ENCODE measurements around the gene RAB31. TPM values are rescaled to one million over a fixed set of nuclear protein-coding genes. Genes with fewer than 3 reads are reported as not detected.

The RAB31 gene
- total RNA-seq, 1 donor from 2014 or later: 36.0 TPM

GRCh38 chr18:9838144-9838877 lies 130.2 kb downstream of the RAB31 start:
- TF ChIP-seq CTCF (IDR thresholded peaks at IDR 0.05): no peak
- Mint-ChIP-seq H3K4me3 (no peak overlapping the region), H3K27ac (no peak overlapping the region), H3K9me3 (no peaks in the 10 kb centered on the region), H3K36me3 (ENCODE audit: low read depth) (peaks cover 35% of the 10 kb centered on the region), H3K4me1 (peaks cover 5% of the 10 kb centered on the region), H3K27me3 (no peaks in the 10 kb centered on the region)
- ChIA-PET POLR2A (no interaction called here), CTCF (no interaction called here)
- intact Hi-C loops (cut with micrococcal nuclease): no loop called here
- DNase-seq (no peak), ATAC-seq (ENCODE audit: low read depth) (no peak)

GRCh38 chr18:9839211-9839610 lies 131.1 kb downstream of the RAB31 start:
- Mint-ChIP-seq H3K4me3 (no peak overlapping the region), H3K27me3 (no peaks in the 10 kb centered on the region), H3K9me3 (no peaks in the 10 kb centered on the region), H3K4me1 (peaks cover 5% of the 10 kb centered on the region), H3K36me3 (ENCODE audit: low read depth) (peaks cover 37% of the 10 kb centered on the region), H3K27ac (no peak overlapping the region)
- intact Hi-C loops (cut with micrococcal nuclease): no loop called here
- ATAC-seq (ENCODE audit: low read depth) (no peak), DNase-seq (no peak)
- no peak for TF ChIP-seq CTCF (IDR thresholded peaks at IDR 0.05)
- CTCF ChIA-PET: no interaction called here
- POLR2A ChIA-PET: no interaction called here

GRCh38 chr18:9839853-9840252 lies 131.8 kb downstream of the RAB31 start:
- no peaks in the 10 kb centered on the region for H3K27me3 Mint-ChIP-seq
- no peak overlapping the region for H3K4me3 Mint-ChIP-seq
- H3K9me3 Mint-ChIP-seq: no peaks in the 10 kb centered on the region

GRCh38 chr18:9841752-9842151 lies 133.7 kb downstream of the RAB31 start:
- Mint-ChIP-seq H3K27ac (no peak overlapping the region), H3K4me1 (peaks cover 5% of the 10 kb centered on the region), H3K4me3 (no peak overlapping the region), H3K27me3 (no peaks in the 10 kb centered on the region), H3K9me3 (no peaks in the 10 kb centered on the region), H3K36me3 (ENCODE audit: low read depth) (peaks cover 52% of the 10 kb centered on the region)
- ATAC-seq (ENCODE audit: low read depth): no peak
- intact Hi-C loops (cut with micrococcal nuclease): no loop called here
- TF ChIP-seq CTCF (IDR thresholded peaks at IDR 0.05): no peak
- DNase-seq: no peak
- ChIA-PET CTCF (no interaction called here), POLR2A (no interaction called here)

More at GRCh38 chr18:9839853-9840252, 131.8 kb downstream of the RAB31 start:
- ATAC-seq (ENCODE audit: low read depth) (no peak), DNase-seq (no peak)
- H3K36me3 Mint-ChIP-seq (ENCODE audit: low read depth): peaks cover 44% of the 10 kb centered on the region
- no peak for TF ChIP-seq CTCF (IDR thresholded peaks at IDR 0.05)
- no peak overlapping the region for H3K27ac Mint-ChIP-seq
- H3K4me1 Mint-ChIP-seq: peaks cover 5% of the 10 kb centered on the region
- POLR2A ChIA-PET: no interaction called here
- intact Hi-C loops (cut with micrococcal nuclease): no loop called here
- CTCF ChIA-PET: no interaction called here

GRCh38 chr18:9842448-9842847 lies 134.3 kb downstream of the RAB31 start:
- TF ChIP-seq CTCF (IDR thresholded peaks at IDR 0.05): no peak
- Mint-ChIP-seq H3K9me3 (no peaks in the 10 kb centered on the region), H3K4me1 (peaks cover 5% of the 10 kb centered on the region), H3K27me3 (no peaks in the 10 kb centered on the region), H3K36me3 (ENCODE audit: low read depth) (peaks cover 55% of the 10 kb centered on the region), H3K4me3 (no peak overlapping the region), H3K27ac (no peak overlapping the region)
- DNase-seq (no peak), ATAC-seq (ENCODE audit: low read depth) (no peak)
- ChIA-PET POLR2A (no interaction called here), CTCF (no interaction called here)
- intact Hi-C loops (cut with micrococcal nuclease): no loop called here
